G401.6 (cell line): ENCODE results near the gene ASPG.

ENCODE experiments used
- FAIRE-seq: peaks from 2 replicates; lab custom pipeline; 2012; peaks lifted over from hg19 to GRCh38; lab: Jason Lieb, UNC

ASPG gene

GRCh38 chr14:104117341-104118005 is 32.0 kb downstream of the ASPG start:
- FAIRE-seq: no peak

GRCh38 chr14:104118006-104118844 is 32.7 kb downstream of the ASPG start:
- no peak for FAIRE-seq

DNA sequence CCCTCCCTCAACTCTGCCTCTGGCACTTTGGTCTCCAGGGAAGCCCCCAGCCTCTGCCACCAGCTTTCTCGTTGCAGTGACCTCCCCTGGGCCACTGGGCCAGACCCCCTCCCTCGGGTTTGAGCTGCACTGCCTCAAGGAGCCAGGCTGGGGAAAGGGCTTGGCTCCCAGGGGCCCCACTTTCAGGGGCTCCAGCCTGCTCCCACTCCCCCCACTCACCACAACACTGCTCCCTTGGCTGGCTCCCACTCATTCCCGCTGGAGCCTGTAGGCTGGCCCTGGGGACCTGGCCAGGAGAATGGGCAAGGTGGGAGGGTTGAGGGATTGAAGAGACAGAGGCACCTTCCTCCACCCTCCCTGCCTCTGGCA is 33.6 kb downstream of the ASPG start:
- FAIRE-seq: no peak

GRCh38 chr14:104119488-104120251 is 34.2 kb downstream of the ASPG start:
- FAIRE-seq: no peak

GRCh38 chr14:104120281-104120741 is 34.8 kb downstream of the ASPG start:
- FAIRE-seq: no peak

- FAIRE-seq: no peak
Observed at GRCh38 chr14:104121142-104121541, 35.6 kb downstream of the ASPG start.

DNA sequence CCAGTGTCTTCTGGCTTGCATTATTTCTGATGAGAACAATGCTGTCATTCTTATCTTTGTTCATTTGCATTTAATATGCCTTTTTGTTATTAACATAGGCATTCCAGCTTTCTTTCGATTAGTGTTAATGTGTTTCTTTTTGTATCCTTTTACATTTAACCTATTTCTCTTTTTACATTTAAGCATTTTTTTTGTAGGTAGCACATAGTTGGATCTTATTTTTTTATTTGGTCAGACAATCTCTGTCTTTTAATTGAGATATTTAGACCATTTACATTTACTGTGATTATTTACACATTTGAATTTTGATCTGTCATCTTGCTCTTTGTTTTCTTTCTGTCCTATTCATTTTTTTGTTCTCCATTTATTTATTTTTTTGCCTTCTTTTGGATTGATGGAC is 38.4 kb downstream of the ASPG start:
- no peak for FAIRE-seq

- no peak for FAIRE-seq
Observed at GRCh38 chr14:104125011-104125410, 39.5 kb downstream of the ASPG start.

- no peak for FAIRE-seq
Observed at GRCh38 chr14:104126753-104127152, 41.3 kb downstream of the ASPG start.

- FAIRE-seq: no peak
Observed at GRCh38 chr14:104128981-104129380, 43.5 kb downstream of the ASPG start.

DNA sequence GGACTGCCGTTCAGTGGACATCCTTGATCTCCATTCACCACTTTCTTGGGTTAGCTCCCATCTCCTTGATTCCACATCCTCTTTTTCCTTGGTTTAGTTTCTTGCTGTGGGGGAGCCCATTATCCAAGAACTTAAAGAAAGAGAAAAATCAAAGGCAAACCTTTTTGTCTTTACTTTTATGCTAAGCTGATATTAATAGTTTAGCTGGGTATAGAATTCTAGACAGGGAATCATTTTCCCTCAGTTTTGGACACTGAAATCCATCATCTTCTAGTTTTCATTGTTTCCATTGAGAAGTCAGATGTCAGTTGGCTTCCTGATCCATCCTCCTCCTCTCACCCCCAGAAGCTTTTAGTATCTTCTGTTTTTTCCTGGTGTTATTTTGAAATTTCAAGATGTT is 44.1 kb downstream of the ASPG start:
- no peak for FAIRE-seq

- FAIRE-seq: no peak
Observed at GRCh38 chr14:104130974-104131651, 45.6 kb downstream of the ASPG start.

DNA sequence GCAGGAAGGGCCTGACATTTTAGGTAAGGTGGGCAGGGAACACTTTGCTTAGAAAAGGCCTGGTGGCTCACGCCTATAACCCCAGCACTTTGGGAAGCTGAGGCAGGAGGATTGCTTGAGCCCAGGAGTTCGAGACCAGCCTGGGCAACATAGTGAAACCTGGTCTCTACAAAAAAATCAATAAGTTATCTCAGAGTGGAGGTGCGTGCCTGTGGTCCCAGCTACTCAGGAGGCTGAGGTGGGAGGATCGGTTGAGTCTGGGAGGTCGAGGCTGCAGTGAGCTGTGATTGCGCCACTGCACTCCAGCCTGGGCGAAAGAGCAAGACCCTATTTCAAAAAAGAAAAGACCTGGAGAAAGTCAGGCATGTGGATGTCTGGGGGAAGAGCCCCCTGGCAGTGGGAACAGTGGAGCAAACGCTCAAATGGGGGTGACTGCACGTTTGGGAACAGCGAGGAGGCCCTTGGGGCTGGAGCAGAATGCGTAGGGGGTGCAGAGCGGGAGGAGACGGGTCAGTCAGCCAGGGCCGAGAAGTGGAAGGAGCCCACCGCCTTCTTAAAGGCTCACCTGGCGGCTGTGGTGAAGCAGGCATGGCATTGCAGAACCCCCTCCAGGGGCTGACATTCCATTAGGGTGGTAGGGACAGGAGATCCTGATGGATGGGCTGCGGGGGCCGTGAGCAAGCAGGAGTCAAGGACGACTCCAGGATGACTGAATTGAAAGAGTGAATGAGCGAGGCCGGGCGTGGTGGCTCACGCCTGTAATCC is 46.6 kb downstream of the ASPG start:
- FAIRE-seq: no peak

- no peak for FAIRE-seq
Observed at GRCh38 chr14:104132981-104133380, 47.5 kb downstream of the ASPG start.

GRCh38 chr14:104133496-104133895 is 48.0 kb downstream of the ASPG start:
- no peak for FAIRE-seq

- no peak for FAIRE-seq
Observed at GRCh38 chr14:104134061-104134965, 48.8 kb downstream of the ASPG start.

DNA sequence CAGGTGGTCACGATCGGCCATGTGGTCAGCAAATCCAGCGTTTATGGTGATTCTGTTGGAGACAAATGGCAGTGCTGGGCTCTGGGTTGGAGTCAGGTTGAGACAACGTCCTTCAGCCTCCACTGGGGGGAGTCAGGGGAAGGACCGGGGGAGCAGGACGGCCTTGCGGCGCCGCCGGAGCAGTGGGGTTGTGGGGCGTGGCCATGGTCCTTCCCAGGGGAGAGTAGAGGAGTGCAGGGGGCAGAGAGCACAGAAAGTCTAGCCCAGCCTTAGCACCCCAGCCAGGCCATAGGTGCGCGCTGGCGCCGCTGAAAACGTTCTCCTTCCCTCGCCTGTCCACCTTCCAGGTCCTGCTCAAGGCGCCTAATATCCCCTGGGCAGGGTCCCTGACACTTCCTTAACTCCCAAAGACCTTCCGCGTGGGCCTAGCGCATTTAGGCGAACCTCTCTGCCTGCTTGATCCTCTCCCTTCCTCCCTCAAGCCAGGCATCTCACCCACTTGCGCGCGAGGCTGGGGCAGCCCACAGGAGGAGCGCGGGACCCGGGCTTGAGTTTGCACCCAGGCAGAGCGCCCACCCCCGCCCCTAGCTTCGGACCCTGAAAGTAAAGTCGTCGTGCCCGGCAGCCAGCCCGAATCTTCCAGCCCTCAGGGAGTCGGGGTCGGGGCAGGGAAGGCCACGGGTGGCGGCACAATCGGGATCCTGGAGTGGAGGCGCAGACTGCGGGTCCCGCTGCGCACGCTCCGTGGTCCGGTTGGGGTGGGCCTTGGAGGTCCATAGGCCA is 49.8 kb downstream of the ASPG start:
- FAIRE-seq: no peak

DNA sequence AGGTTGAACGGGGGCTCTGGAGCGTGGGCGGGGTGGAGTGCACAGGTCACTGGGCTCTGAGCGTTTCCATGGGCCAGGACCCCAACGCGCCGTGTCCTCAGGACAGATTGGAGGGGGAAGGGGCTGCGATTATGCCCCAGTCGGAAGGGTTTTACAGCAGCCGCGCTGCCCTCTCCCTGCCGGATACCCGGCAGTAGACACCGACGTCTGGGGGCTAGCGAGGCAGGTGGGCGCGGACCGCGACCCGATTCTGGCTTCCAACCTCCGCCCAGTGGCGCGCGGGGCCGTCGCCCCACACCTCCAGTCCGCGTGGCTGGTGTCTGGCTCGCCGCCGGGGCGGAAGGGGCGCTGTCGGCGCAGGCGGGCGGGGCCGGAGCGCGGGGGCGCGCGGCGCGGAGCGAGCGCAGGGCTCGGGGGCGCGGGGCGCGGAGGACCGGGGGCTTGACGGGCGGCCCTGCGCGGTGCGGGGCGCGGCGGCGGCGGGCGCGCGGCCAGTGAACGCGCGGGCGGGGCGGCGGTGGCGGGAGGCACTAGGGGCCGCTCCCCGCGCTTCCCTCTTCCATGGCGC is 50.5 kb downstream of the ASPG start:
- FAIRE-seq: no peak
